GM06990 (cell line): Measurements from ENCODE around the gene IL2RG.
A peak's percentile ranks its signal among the peaks of the same experiment; 100 is the strongest.

Experiments used
- DNase-seq: peaks from one replicate; pipeline ENCODE4 v3.0.0-alpha.2; 2011; ENCODE audit not compliant: insufficient read length; ENCODE audit errors: extremely low read depth
- H3K27me3 ChIP-seq: replicated peaks from 2 replicates; pipeline ENCODE4 v1.6.0; 2011; ENCODE audit warnings: low read length; ENCODE audit not compliant: control insufficient read depth, insufficient read depth
- H3K36me3 ChIP-seq: 2 replicates; pipeline ENCODE4 v1.5.1; 2011; ENCODE audit warnings: low read length; ENCODE audit not compliant: control insufficient read depth, insufficient read depth
- H3K4me3 ChIP-seq: replicated peaks from 2 replicates; pipeline ENCODE4 v1.5.1; 2011; ENCODE audit warnings: low read depth, mild to moderate bottlenecking, control low read depth, low read length
- TF ChIP-seq, protein P1 (sequence below): IDR thresholded peaks from 2 replicates; pipeline ENCODE4 v1.5.1; 2011; ENCODE audit warnings: low read length, control low read depth, mild to moderate bottlenecking, inconsistent platforms; ENCODE audit not compliant: insufficient read depth, poor library complexity, severe bottlenecking

The IL2RG gene

GRCh38 chrX:71111141-71111843 lies at the start of gene IL2RG:
TSS of gene IL2RG (minus strand) at chrX:71111577. CDS start at chrX:71111539, 38 bp downstream.
- peak within 1 kb of the TSS; percentile 85 for H3K4me3 ChIP-seq
- DNase-seq: peak; percentile 75
- no peaks in the 10 kb centered on the region for H3K27me3 ChIP-seq

GRCh38 chrX:71160475-71160874 lies 49.1 kb upstream of the IL2RG start:
- TF ChIP-seq, protein P1, sequence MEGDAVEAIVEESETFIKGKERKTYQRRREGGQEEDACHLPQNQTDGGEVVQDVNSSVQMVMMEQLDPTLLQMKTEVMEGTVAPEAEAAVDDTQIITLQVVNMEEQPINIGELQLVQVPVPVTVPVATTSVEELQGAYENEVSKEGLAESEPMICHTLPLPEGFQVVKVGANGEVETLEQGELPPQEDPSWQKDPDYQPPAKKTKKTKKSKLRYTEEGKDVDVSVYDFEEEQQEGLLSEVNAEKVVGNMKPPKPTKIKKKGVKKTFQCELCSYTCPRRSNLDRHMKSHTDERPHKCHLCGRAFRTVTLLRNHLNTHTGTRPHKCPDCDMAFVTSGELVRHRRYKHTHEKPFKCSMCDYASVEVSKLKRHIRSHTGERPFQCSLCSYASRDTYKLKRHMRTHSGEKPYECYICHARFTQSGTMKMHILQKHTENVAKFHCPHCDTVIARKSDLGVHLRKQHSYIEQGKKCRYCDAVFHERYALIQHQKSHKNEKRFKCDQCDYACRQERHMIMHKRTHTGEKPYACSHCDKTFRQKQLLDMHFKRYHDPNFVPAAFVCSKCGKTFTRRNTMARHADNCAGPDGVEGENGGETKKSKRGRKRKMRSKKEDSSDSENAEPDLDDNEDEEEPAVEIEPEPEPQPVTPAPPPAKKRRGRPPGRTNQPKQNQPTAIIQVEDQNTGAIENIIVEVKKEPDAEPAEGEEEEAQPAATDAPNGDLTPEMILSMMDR: no peak
- Histone ChIP-seq H3K4me3 (no peak overlapping the region), H3K27me3 (no peaks in the 10 kb centered on the region), H3K36me3 (peaks cover 4% of the 10 kb centered on the region)
- DNase-seq: no peak

More at GRCh38 chrX:71111141-71111843, at the start of gene IL2RG:
- TF ChIP-seq, protein P1: no peak
- peaks cover 10% of the 10 kb centered on the region for H3K36me3 ChIP-seq

- Histone ChIP-seq H3K27me3 (no peaks in the 10 kb centered on the region), H3K4me3 (no peak overlapping the region), H3K36me3 (peaks cover 4% of the 10 kb centered on the region)
- TF ChIP-seq, protein P1: no peak
- no peak for DNase-seq
These were observed 48.0 kb upstream of the IL2RG start for GRCh38 chrX:71159335-71159734.

- TF ChIP-seq, protein P1: no peak
- H3K36me3 ChIP-seq: peaks cover 2% of the 10 kb centered on the region
- DNase-seq: no peak
- H3K4me3 ChIP-seq: no peak overlapping the region
- H3K27me3 ChIP-seq: no peaks in the 10 kb centered on the region
These were observed 47.2 kb upstream of the IL2RG start for GRCh38 chrX:71158603-71159002.

- H3K27me3 ChIP-seq: no peaks in the 10 kb centered on the region
- H3K36me3 ChIP-seq: no peaks in the 10 kb centered on the region; the same call in 1 of the 2 replicates
- no peak for DNase-seq
- H3K4me3 ChIP-seq: no peak overlapping the region
- TF ChIP-seq, protein P1: no peak
These were observed 43.3 kb upstream of the IL2RG start for GRCh38 chrX:71154641-71155040.
